ENCODE measurements around the gene RPL22L1.

Gene RPL22L1

GRCh38 chr3:170840291-170840859 lies 29.6 kb downstream of the RPL22L1 start:
- H3K27me3 ChIP-seq, result no peaks in the 10 kb centered on the region
- H3K36me3 ChIP-seq, result no peaks in the 10 kb centered on the region
- H3K4me1 ChIP-seq, result peaks cover 4% of the 10 kb centered on the region; the same call in 1 of the 2 replicates
- no peak overlapping the region for H3K4me3 ChIP-seq (ENCODE audit: low read depth, low read length)
- no peaks in the 10 kb centered on the region for H3K9me3 ChIP-seq
- TF ChIP-seq CTCF (IDR thresholded peaks at IDR 0.05; ENCODE audit: low read depth, low read length), result no peak
- DNase-seq, result no peak

GRCh38 chr3:170839518-170840100 lies 30.4 kb downstream of the RPL22L1 start:
- Histone ChIP-seq H3K4me1 (peaks cover 8% of the 10 kb centered on the region), H3K27me3 (no peaks in the 10 kb centered on the region), H3K9me3 (no peaks in the 10 kb centered on the region), H3K36me3 (no peaks in the 10 kb centered on the region), H3K4me3 (ENCODE audit: low read depth, low read length) (no peak overlapping the region)
- DNase-seq, result no peak
- TF ChIP-seq CTCF (IDR thresholded peaks at IDR 0.05; ENCODE audit: low read depth, low read length), result no peak

- Histone ChIP-seq H3K27me3 (no peaks in the 10 kb centered on the region), H3K9me3 (no peaks in the 10 kb centered on the region), H3K36me3 (no peaks in the 10 kb centered on the region), H3K4me3 (ENCODE audit: low read depth, low read length) (no peak overlapping the region), H3K4me1 (peaks cover 8% of the 10 kb centered on the region)
- no peak for DNase-seq
- no peak for TF ChIP-seq CTCF (IDR thresholded peaks at IDR 0.05; ENCODE audit: low read depth, low read length)
Measured at GRCh38 chr3:170836491-170836890, 33.5 kb downstream of the RPL22L1 start.

DNA sequence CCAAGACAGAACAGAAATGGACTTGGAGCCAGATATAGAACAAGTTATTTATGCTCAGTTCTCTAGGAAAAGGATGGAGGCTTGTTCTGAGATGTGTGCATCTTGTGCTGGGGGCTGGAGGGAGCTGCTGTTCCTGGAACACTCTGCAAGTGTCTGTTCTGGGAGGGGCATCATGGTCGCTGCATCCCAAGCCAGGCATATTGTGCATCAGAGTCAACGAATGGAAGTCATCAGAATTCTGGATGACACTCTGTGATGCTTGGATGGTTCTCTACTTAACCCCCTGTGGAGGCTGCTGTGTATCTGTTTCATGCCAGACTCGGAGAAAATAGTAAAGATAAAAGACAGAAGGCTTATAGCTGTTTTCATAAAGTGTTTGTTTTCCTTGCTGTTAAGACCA lies 34.7 kb downstream of the RPL22L1 start:
- H3K9me3 ChIP-seq, result no peaks in the 10 kb centered on the region
- H3K4me3 ChIP-seq (ENCODE audit: low read depth, low read length), result no peak overlapping the region
- no peak for TF ChIP-seq CTCF (IDR thresholded peaks at IDR 0.05; ENCODE audit: low read depth, low read length)
- H3K27me3 ChIP-seq, result no peaks in the 10 kb centered on the region
- no peaks in the 10 kb centered on the region for H3K36me3 ChIP-seq
- H3K4me1 ChIP-seq, result peaks cover 8% of the 10 kb centered on the region
- peak; percentile 54 for DNase-seq

DNA sequence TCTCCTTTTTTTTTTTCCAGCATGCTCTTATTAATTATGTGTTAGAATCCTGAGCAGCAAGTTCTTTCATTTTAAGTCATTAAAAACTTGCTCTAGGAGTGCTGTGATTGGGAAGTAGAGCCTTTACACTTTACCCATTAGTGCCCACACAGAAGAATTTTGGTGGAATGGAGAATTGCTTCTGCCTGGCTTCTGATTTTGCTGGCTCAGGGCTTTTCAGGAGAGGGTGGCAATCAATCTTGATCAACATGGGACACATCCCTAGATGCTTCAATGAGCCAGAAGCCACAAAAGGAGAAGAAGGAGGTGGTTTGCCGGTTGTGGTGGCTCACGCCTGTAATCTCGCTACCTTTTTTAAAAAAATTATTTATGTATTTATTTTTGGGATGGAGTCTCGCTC lies 39.4 kb downstream of the RPL22L1 start:
- peaks cover 5% of the 10 kb centered on the region for H3K4me1 ChIP-seq
- no peak overlapping the region for H3K4me3 ChIP-seq (ENCODE audit: low read depth, low read length)
- TF ChIP-seq CTCF (IDR thresholded peaks at IDR 0.05; ENCODE audit: low read depth, low read length), result no peak
- H3K9me3 ChIP-seq, result no peaks in the 10 kb centered on the region
- no peaks in the 10 kb centered on the region for H3K27me3 ChIP-seq
- DNase-seq, result no peak
- H3K36me3 ChIP-seq, result no peaks in the 10 kb centered on the region

- no peaks in the 10 kb centered on the region for H3K4me1 ChIP-seq
- DNase-seq, result no peak
- H3K27me3 ChIP-seq, result no peaks in the 10 kb centered on the region
- no peak overlapping the region for H3K4me3 ChIP-seq (ENCODE audit: low read depth, low read length)
- H3K36me3 ChIP-seq, result no peaks in the 10 kb centered on the region
- no peak for TF ChIP-seq CTCF (IDR thresholded peaks at IDR 0.05; ENCODE audit: low read depth, low read length)
- H3K9me3 ChIP-seq, result no peaks in the 10 kb centered on the region
Measured at GRCh38 chr3:170829546-170830272, 40.3 kb downstream of the RPL22L1 start.

All from BE2C (cell line).